ENCODE results near the gene MRGPRF. TPM values are rescaled to one million over a fixed set of nuclear protein-coding genes. Genes with fewer than 3 reads are reported as not detected.

Gene MRGPRF
- total RNA-seq, 2 experiments from 2014 or later, result not detected

- POLR2A ChIA-PET, result no interaction called here
- Histone ChIP-seq H3K4me3 (ENCODE audit: low read length) (no peak overlapping the region), H3K36me3 (ENCODE audit: insufficient read depth, low read length) (no peaks in the 10 kb centered on the region), H3K4me1 (ENCODE audit: insufficient read depth, low read length) (no peaks in the 10 kb centered on the region), H3K9me3 (ENCODE audit: control insufficient read depth in 1 of 2, insufficient read depth in 1 of 2, low read length in 2 of 2) (no peaks in the 10 kb centered on the region), H3K27ac (ENCODE audit: low read depth in 1 of 2, low read length in 2 of 2) (no peak overlapping the region), H3K27me3 (ENCODE audit: control insufficient read depth in 1 of 2, insufficient read depth in 2 of 2, low read length in 2 of 2) (peaks cover 3 to 4% of the 10 kb centered on the region in 2 experiments)
- DNase-seq (peak in 1 of 14 experiments; percentile 27), ATAC-seq (ENCODE audit: poor library complexity) (no peak)
- Mint-ChIP-seq H3K27me3 (peaks cover 24% of the 10 kb centered on the region), H3K36me3 (ENCODE audit: low read depth) (no peaks in the 10 kb centered on the region), H3K4me3 (no peak overlapping the region), H3K27ac (no peak overlapping the region), H3K9me3 (no peaks in the 10 kb centered on the region), H3K4me1 (ENCODE audit: low read depth) (no peaks in the 10 kb centered on the region)
- CTCF ChIA-PET, result no interaction called here
- no peak for TF ChIP-seq CTCF (IDR thresholded peaks at IDR 0.05)
- intact Hi-C loops (cut with DNase I, micrococcal nuclease), result no loop called here
These were observed 18.7 kb downstream of the MRGPRF start for GRCh38 chr11:68994161-68994893.

GRCh38 chr11:68993546-68993945 lies 19.5 kb downstream of the MRGPRF start:
- H3K4me1 Mint-ChIP-seq (ENCODE audit: low read depth), result no peaks in the 10 kb centered on the region
- intact Hi-C loops (cut with DNase I, micrococcal nuclease), result no loop called here
- no peak overlapping the region for H3K27ac Mint-ChIP-seq
- H3K27me3 Mint-ChIP-seq, result peaks cover 26% of the 10 kb centered on the region
- Histone ChIP-seq H3K9me3 (ENCODE audit: control insufficient read depth in 1 of 2, insufficient read depth in 1 of 2, low read length in 2 of 2) (no peaks in the 10 kb centered on the region), H3K4me1 (ENCODE audit: insufficient read depth, low read length) (no peaks in the 10 kb centered on the region), H3K27me3 (ENCODE audit: control insufficient read depth in 1 of 2, insufficient read depth in 2 of 2, low read length in 2 of 2) (peaks cover 3 to 4% of the 10 kb centered on the region in 2 experiments), H3K27ac (ENCODE audit: low read depth in 1 of 2, low read length in 2 of 2) (no peak overlapping the region), H3K4me3 (ENCODE audit: low read length) (no peak overlapping the region), H3K36me3 (ENCODE audit: insufficient read depth, low read length) (no peaks in the 10 kb centered on the region)
- no peak overlapping the region for H3K4me3 Mint-ChIP-seq
- DNase-seq (no peak), ATAC-seq (ENCODE audit: poor library complexity) (no peak)
- no peak for TF ChIP-seq CTCF (IDR thresholded peaks at IDR 0.05)
- H3K9me3 Mint-ChIP-seq, result no peaks in the 10 kb centered on the region
- CTCF ChIA-PET, result no interaction called here
- POLR2A ChIA-PET, result no interaction called here
- H3K36me3 Mint-ChIP-seq (ENCODE audit: low read depth), result peaks cover under 1% of the 10 kb centered on the region

- no peak for ATAC-seq (ENCODE audit: poor library complexity)
- DNase-seq, result peak in 1 of 14 experiments; percentile 20
- Mint-ChIP-seq H3K9me3 (no peaks in the 10 kb centered on the region), H3K4me1 (ENCODE audit: low read depth) (no peaks in the 10 kb centered on the region), H3K27me3 (peaks cover 32% of the 10 kb centered on the region), H3K27ac (no peak overlapping the region), H3K36me3 (ENCODE audit: low read depth) (peaks cover 5% of the 10 kb centered on the region), H3K4me3 (no peak overlapping the region)
- Histone ChIP-seq H3K36me3 (ENCODE audit: insufficient read depth, low read length) (no peaks in the 10 kb centered on the region), H3K4me3 (ENCODE audit: low read length) (no peak overlapping the region), H3K27me3 (ENCODE audit: control insufficient read depth in 1 of 2, insufficient read depth in 2 of 2, low read length in 2 of 2) (peaks cover 3 to 4% of the 10 kb centered on the region in 2 experiments), H3K9me3 (ENCODE audit: control insufficient read depth in 1 of 2, insufficient read depth in 1 of 2, low read length in 2 of 2) (no peaks in the 10 kb centered on the region), H3K4me1 (ENCODE audit: insufficient read depth, low read length) (no peaks in the 10 kb centered on the region), H3K27ac (ENCODE audit: low read depth in 1 of 2, low read length in 2 of 2) (no peak overlapping the region)
- ChIA-PET CTCF (no interaction called here), POLR2A (no interaction called here)
- TF ChIP-seq CTCF (IDR thresholded peaks at IDR 0.05), result no peak
- intact Hi-C loops (cut with DNase I, micrococcal nuclease), result no loop called here
These were observed 20.2 kb downstream of the MRGPRF start for GRCh38 chr11:68992743-68993255.
